GM19452 (cell line): ENCODE results near the gene PRR19.

Experiments used
- ATAC-seq: cut with Tn5 transposase; IDR thresholded peaks from one replicate; pipeline ENCODE4 v1.9.1; 2021; ENCODE audit not compliant: unreplicated experiment

PRR19 gene

GRCh38 chr19:42271045-42271419, 30.9 kb upstream of the PRR19 start:
- ATAC-seq: no peak

GRCh38 chr19:42271861-42272534, 29.9 kb upstream of the PRR19 start:
- no peak for ATAC-seq

- no peak for ATAC-seq
Measured at GRCh38 chr19:42272535-42272897, 29.4 kb upstream of the PRR19 start.

GRCh38 chr19:42272989-42273406, 28.9 kb upstream of the PRR19 start:
- no peak for ATAC-seq

GRCh38 chr19:42273407-42274064, 28.4 kb upstream of the PRR19 start:
- ATAC-seq: no peak

GRCh38 chr19:42274065-42274682, 27.8 kb upstream of the PRR19 start:
- ATAC-seq: no peak

GRCh38 chr19:42275103-42275502, 26.8 kb upstream of the PRR19 start:
- ATAC-seq: no peak

- ATAC-seq: no peak
Measured at GRCh38 chr19:42275517-42275916, 26.4 kb upstream of the PRR19 start.

GRCh38 chr19:42276284-42276683, 25.6 kb upstream of the PRR19 start:
- no peak for ATAC-seq

- no peak for ATAC-seq
Measured at GRCh38 chr19:42276821-42277220, 25.1 kb upstream of the PRR19 start.

- no peak for ATAC-seq
Measured at GRCh38 chr19:42277821-42278451, 24.0 kb upstream of the PRR19 start.

- no peak for ATAC-seq
Measured at GRCh38 chr19:42278452-42279154, 23.3 kb upstream of the PRR19 start.

- no peak for ATAC-seq
Measured at GRCh38 chr19:42279155-42279901, 22.6 kb upstream of the PRR19 start.

- peak; percentile 32 for ATAC-seq
Measured at GRCh38 chr19:42279902-42280814, 21.8 kb upstream of the PRR19 start.

GRCh38 chr19:42280815-42281145, 21.2 kb upstream of the PRR19 start:
- no peak for ATAC-seq

- ATAC-seq: no peak
Measured at GRCh38 chr19:42281146-42281826, 20.6 kb upstream of the PRR19 start.

GRCh38 chr19:42281827-42282762, 19.8 kb upstream of the PRR19 start:
- no peak for ATAC-seq

GRCh38 chr19:42282819-42283187, 19.1 kb upstream of the PRR19 start:
- no peak for ATAC-seq
